ENCODE measurements around the gene GDF10.

Gene GDF10

DNA sequence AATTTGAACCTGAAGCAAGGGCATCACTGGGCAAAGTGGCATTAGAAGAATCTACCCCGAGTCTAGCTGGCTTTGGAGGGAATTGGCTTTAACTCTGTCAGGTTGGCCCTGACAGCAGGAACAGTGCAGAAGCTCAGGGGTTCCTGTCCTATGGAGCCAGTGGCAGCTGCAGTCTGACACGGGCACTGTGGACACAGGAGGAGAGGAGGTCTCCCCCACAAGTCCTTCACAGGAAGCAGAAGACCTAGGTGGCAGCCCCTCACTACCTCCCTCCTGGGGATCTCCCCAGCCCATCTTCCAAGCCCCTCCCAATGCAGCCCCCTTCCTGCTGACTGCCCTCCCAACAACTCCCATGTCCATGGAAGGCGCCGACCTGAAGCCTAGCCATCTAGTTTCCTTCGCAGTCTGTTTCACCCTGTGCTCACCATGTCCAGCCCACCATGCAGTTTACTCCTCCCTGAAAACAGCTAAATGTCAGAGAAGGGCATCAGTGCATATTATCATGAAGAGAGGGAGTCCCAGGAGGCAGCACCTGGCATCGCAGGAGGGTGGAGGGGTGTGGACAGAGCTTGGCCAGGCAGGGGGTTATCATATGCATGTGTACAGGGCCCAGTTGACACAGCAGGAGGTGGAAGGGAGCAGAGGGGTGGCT lies 17.9 kb upstream of the GDF10 start:
- no peak overlapping the region for H3K27ac ChIP-seq (replicated peaks)
- H3K4me3 ChIP-seq (replicated peaks; ENCODE audit: insufficient read depth, low read length), result no peak overlapping the region
- DNase-seq (ENCODE audit: low read depth in 1 of 2, low spot score in 1 of 2), result no peak
- TF ChIP-seq POLR2AphosphoS5 (IDR thresholded peaks at IDR 0.05; ENCODE audit: low read depth) (no peak), SPI1 (IDR thresholded peaks at IDR 0.05; ENCODE audit: borderline replicate concordance, low read depth) (no peak), GABPA (IDR thresholded peaks at IDR 0.05; ENCODE audit: low read depth) (no peak), CTCF (IDR thresholded peaks at IDR 0.05; ENCODE audit: insufficient read depth, low read length) (no peak)
- TF ChIP-seq, protein P1, sequence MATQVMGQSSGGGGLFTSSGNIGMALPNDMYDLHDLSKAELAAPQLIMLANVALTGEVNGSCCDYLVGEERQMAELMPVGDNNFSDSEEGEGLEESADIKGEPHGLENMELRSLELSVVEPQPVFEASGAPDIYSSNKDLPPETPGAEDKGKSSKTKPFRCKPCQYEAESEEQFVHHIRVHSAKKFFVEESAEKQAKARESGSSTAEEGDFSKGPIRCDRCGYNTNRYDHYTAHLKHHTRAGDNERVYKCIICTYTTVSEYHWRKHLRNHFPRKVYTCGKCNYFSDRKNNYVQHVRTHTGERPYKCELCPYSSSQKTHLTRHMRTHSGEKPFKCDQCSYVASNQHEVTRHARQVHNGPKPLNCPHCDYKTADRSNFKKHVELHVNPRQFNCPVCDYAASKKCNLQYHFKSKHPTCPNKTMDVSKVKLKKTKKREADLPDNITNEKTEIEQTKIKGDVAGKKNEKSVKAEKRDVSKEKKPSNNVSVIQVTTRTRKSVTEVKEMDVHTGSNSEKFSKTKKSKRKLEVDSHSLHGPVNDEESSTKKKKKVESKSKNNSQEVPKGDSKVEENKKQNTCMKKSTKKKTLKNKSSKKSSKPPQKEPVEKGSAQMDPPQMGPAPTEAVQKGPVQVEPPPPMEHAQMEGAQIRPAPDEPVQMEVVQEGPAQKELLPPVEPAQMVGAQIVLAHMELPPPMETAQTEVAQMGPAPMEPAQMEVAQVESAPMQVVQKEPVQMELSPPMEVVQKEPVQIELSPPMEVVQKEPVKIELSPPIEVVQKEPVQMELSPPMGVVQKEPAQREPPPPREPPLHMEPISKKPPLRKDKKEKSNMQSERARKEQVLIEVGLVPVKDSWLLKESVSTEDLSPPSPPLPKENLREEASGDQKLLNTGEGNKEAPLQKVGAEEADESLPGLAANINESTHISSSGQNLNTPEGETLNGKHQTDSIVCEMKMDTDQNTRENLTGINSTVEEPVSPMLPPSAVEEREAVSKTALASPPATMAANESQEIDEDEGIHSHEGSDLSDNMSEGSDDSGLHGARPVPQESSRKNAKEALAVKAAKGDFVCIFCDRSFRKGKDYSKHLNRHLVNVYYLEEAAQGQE (IDR thresholded peaks at IDR 0.05; ENCODE audit: insufficient replicate concordance, low read depth), result no peak
- H3K27me3 ChIP-seq (ENCODE audit: insufficient read depth, poor library complexity, severe bottlenecking), result no peaks in the 10 kb centered on the region

- TF ChIP-seq, protein P1 (IDR thresholded peaks at IDR 0.05; ENCODE audit: insufficient replicate concordance, low read depth), result no peak
- TF ChIP-seq SPI1 (IDR thresholded peaks at IDR 0.05; ENCODE audit: borderline replicate concordance, low read depth) (no peak), GABPA (IDR thresholded peaks at IDR 0.05; ENCODE audit: low read depth) (no peak), POLR2AphosphoS5 (IDR thresholded peaks at IDR 0.05; ENCODE audit: low read depth) (no peak), CTCF (IDR thresholded peaks at IDR 0.05; ENCODE audit: insufficient read depth, low read length) (no peak)
- no peak overlapping the region for H3K4me3 ChIP-seq (replicated peaks; ENCODE audit: insufficient read depth, low read length)
- DNase-seq (ENCODE audit: low read depth in 1 of 2, low spot score in 1 of 2), result no peak
- H3K27me3 ChIP-seq (ENCODE audit: insufficient read depth, poor library complexity, severe bottlenecking), result no peaks in the 10 kb centered on the region
- H3K27ac ChIP-seq (replicated peaks), result no peak overlapping the region
Observed at GRCh38 chr10:47282657-47283018, 17.4 kb upstream of the GDF10 start.

GRCh38 chr10:47283101-47283630 lies 16.8 kb upstream of the GDF10 start:
- Histone ChIP-seq H3K27ac (replicated peaks) (no peak overlapping the region), H3K27me3 (ENCODE audit: insufficient read depth, poor library complexity, severe bottlenecking) (no peaks in the 10 kb centered on the region), H3K4me3 (replicated peaks; ENCODE audit: insufficient read depth, low read length) (no peak overlapping the region)
- TF ChIP-seq GABPA (IDR thresholded peaks at IDR 0.05; ENCODE audit: low read depth) (no peak), CTCF (IDR thresholded peaks at IDR 0.05; ENCODE audit: insufficient read depth, low read length) (no peak), POLR2AphosphoS5 (IDR thresholded peaks at IDR 0.05; ENCODE audit: low read depth) (no peak)
- TF ChIP-seq, protein P1 (IDR thresholded peaks at IDR 0.05; ENCODE audit: insufficient replicate concordance, low read depth), result no peak
- DNase-seq (ENCODE audit: low read depth in 1 of 2, low spot score in 1 of 2), result no peak

All from HL-60 (cell line).